Lung (tissue), 12 donors: ENCODE measurements around the gene NPPA. TPM values are rescaled to one million over a fixed set of nuclear protein-coding genes. Genes with fewer than 3 reads are reported as not detected.

ENCODE experiments used
- ATAC-seq: fragments of 200-7000 bp; cut with Tn5 transposase; one replicate; pipeline ENCODE4 v1.9.1; 2020; ENCODE audit warnings: moderate number of reproducible peaks; ENCODE audit not compliant: insufficient read depth, low FRiP score
- DNase-seq, 3 donors: peaks; one replicate each; pipeline ENCODE4 v3.0.0-alpha.2; 2013 to 2017
- H3K27ac ChIP-seq, 2 donors: one replicate each; pipeline ENCODE4 v1.5.1; 2013; ENCODE audit warnings: mild to moderate bottlenecking in 2 of 2, moderate library complexity in 2 of 2, control low read depth in 1 of 2, inconsistent platforms in 1 of 2, low read depth in 1 of 2, low read length in 1 of 2
- H3K27me3 ChIP-seq, 3 donors: one replicate each; pipeline ENCODE4 v1.5.1; 2013; ENCODE audit warnings: low read length in 2 of 3; ENCODE audit not compliant: control insufficient read depth in 3 of 3, insufficient read depth in 3 of 3
- H3K36me3 ChIP-seq, 4 donors: one replicate each; pipeline ENCODE4 v1.5.1; 2013; ENCODE audit warnings: low read length in 4 of 4, mild to moderate bottlenecking in 1 of 4, moderate library complexity in 1 of 4; ENCODE audit not compliant: control insufficient read depth in 4 of 4, insufficient read depth in 4 of 4
- H3K4me1 ChIP-seq, 5 donors: one replicate each; pipeline ENCODE4 v1.5.1; 2013; ENCODE audit warnings: low read length in 5 of 5, mild to moderate bottlenecking in 2 of 5, moderate library complexity in 1 of 5; ENCODE audit not compliant: control insufficient read depth in 5 of 5, insufficient read depth in 5 of 5
- H3K4me3 ChIP-seq: one replicate; pipeline ENCODE4 v1.5.1; 2013; ENCODE audit warnings: mild to moderate bottlenecking, control low read depth, moderate library complexity
- H3K9ac ChIP-seq, 2 donors: one replicate each; pipeline ENCODE4 v1.5.1; 2013; ENCODE audit warnings: low read length in 2 of 2, control low read depth in 1 of 2; ENCODE audit not compliant: insufficient read depth in 1 of 2
- H3K9me3 ChIP-seq, 4 donors: one replicate each; pipeline ENCODE4 v1.5.1; 2013; ENCODE audit warnings: low read length in 3 of 4, mild to moderate bottlenecking in 1 of 4, moderate library complexity in 1 of 4; ENCODE audit not compliant: control insufficient read depth in 4 of 4, insufficient read depth in 3 of 4
- WGBS, 2 donors: extraction: QIAGEN DNeasy Blood & Tissue Kit; methylation state at CpG; one replicate each; pipeline ENCODE4 v1.1.7; 2013; 5-methylcytosine and 5-hydroxymethylcytosine counted together
- polyA plus RNA-seq, 2 donors: library from polyadenylated mRNA; stranded (reverse); fragments of 200-250 nt; gene quantifications; one replicate each; pipeline ENCODE4 v1.2.1, GENCODE V29; 2013
- total RNA-seq, 2 donors: library from RNA; depleted of rRNA in 1 of 2; stranded (reverse); fragments of >200 nt in 1 of 2; gene quantifications; one replicate each; pipeline ENCODE4 v1.2.1, GENCODE V29; 2014 to 2021
- TF ChIP-seq, protein P1 (sequence below): IDR thresholded peaks from 2 replicates; pipeline ENCODE4 v1.5.1; 2012; ENCODE audit warnings: mild to moderate bottlenecking; ENCODE audit errors: control extremely low read depth, extremely low read depth
- donor health status: control.
- donor health status: control.
- donor health status: Bipolar disorder and iron deficiency.
- donor health status: healthy.
- donor health status: DM: yes; HTN: yes; CAD: no.

The NPPA gene
- total and polyA plus RNA-seq, 4 donors, result 0.81 to 19.8 (median 6.7) TPM; not detected in 1

DNA sequence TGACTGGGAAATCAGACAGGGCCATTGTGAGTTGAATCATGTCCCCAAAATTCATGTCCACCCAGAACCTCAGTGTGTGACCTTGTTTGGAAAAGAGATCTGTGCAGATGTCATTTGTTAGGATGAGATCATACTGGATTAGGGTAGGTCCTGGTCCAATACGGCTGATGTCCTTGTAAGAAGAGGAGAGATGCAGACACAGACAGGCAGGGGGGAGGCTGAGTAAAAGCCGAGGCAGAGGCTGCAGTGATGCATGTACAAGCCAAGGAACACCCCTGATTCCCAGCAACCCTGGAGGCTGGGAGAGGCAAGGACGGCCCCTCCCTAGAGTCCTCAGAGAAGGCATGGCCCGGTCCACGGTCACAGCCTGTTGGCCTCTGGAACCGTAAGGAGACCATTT is 27.0 kb upstream of the NPPA start:
- WGBS, 2 donors, result 65 to 73% methylated on average over 6 of the region's 6 CpGs
- H3K4me1 ChIP-seq, result peaks cover 0 to 8% (median 1%) of the 10 kb centered on the region in 5 donors
- H3K9ac ChIP-seq, result no peak overlapping the region
- peak overlapping the region in 1 of 2 donors; percentile 87 for H3K27ac ChIP-seq
- DNase-seq, result no peak
- peaks cover 0 to 4% (median 0%) of the 10 kb centered on the region in 3 donors for H3K27me3 ChIP-seq
- TF ChIP-seq, protein P1, sequence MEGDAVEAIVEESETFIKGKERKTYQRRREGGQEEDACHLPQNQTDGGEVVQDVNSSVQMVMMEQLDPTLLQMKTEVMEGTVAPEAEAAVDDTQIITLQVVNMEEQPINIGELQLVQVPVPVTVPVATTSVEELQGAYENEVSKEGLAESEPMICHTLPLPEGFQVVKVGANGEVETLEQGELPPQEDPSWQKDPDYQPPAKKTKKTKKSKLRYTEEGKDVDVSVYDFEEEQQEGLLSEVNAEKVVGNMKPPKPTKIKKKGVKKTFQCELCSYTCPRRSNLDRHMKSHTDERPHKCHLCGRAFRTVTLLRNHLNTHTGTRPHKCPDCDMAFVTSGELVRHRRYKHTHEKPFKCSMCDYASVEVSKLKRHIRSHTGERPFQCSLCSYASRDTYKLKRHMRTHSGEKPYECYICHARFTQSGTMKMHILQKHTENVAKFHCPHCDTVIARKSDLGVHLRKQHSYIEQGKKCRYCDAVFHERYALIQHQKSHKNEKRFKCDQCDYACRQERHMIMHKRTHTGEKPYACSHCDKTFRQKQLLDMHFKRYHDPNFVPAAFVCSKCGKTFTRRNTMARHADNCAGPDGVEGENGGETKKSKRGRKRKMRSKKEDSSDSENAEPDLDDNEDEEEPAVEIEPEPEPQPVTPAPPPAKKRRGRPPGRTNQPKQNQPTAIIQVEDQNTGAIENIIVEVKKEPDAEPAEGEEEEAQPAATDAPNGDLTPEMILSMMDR, result no peak
- H3K36me3 ChIP-seq, result no peaks in the 10 kb centered on the region
- no peaks in the 10 kb centered on the region for H3K9me3 ChIP-seq
- no peak for ATAC-seq
- H3K4me3 ChIP-seq, result no peak overlapping the region

DNA sequence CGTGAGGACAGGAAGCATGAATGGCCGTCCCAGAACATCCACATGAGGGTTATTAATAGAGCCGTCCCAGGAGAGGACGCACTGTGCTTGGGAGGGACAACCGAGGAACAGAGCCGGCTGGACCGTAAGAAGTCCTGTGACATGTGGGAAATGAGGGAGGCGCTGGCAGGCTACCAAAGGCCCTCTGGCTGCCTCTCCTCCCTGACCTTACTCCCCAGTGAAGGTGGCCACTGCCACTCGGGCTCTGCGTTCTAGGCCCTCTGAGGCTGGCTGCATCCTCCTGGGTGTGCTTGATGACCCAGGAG is 26.6 kb upstream of the NPPA start:
- DNase-seq (peak in 1 of 3 donors; percentile 26), ATAC-seq (no peak)
- TF ChIP-seq, protein P1, result no peak
- H3K9ac ChIP-seq, result no peak overlapping the region
- no peaks in the 10 kb centered on the region for H3K9me3 ChIP-seq
- H3K4me3 ChIP-seq, result no peak overlapping the region
- 59 to 62% methylated on average over 10 of the region's 10 CpGs for WGBS, 2 donors
- no peaks in the 10 kb centered on the region for H3K36me3 ChIP-seq
- H3K27me3 ChIP-seq, result peaks cover 0 to 4% (median 0%) of the 10 kb centered on the region in 3 donors
- H3K4me1 ChIP-seq, result peaks cover 0 to 5% (median 1%) of the 10 kb centered on the region in 5 donors
- H3K27ac ChIP-seq, result peak overlapping the region in 1 of 2 donors; percentile 93

DNA sequence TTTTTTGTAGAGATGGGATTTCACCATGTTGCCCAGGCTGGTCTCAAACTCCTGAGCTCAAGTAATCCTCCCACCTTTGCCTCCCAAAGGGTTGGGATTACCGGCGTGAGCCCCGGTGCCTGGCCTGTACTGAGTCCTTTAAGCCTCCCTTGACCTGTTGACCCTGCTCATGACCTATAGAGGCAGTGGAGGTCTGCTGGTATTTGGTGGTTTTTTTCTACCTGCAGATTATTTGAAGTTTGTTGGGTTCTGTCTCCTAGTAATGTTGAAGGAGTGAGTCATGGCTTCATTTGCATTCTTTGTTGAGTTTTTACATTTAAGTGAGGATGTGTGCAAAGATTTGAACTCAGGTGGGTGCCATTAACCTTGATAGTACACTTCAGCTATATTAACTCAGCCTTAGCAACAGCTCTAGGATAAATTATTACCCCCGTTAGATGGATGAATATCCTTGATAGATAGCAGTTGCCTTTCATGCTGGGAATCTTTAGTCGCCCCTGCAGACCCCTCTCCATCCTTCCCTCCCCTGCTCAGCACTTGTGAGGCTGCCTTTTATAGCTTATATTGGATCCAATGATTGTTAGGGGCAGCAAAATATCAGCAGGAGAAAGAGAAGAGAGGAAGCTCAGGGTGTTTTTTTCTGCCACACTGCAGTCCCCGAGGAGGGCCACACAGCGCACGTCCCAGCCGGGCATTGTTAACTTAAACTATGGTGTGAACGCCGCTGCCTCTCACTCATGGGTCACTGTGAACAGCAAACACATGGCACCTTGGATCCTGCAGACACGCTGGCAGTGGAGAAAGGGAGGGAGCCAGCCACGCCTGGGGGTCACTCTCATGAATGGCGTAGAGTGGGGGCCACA is 26.0 kb upstream of the NPPA start:
- DNase-seq (no peak), ATAC-seq (no peak)
- Histone ChIP-seq H3K27ac (peak overlapping the region in 1 of 2 donors; percentile 93), H3K4me1 (peaks cover 0 to 5% (median 1%) of the 10 kb centered on the region in 5 donors), H3K36me3 (no peaks in the 10 kb centered on the region), H3K27me3 (peaks cover 0 to 4% (median 0%) of the 10 kb centered on the region in 3 donors), H3K9me3 (no peaks in the 10 kb centered on the region), H3K4me3 (no peak overlapping the region), H3K9ac (no peak overlapping the region)
- TF ChIP-seq, protein P1, result no peak
- WGBS, 2 donors, result 67 to 75% methylated on average over 14 of the region's 14 CpGs
